GM12875 (cell line): ENCODE results near the gene CHSY3.

Experiments
- H3K4me3 ChIP-seq: one replicate; pipeline ENCODE4 v1.5.1; 2011; ENCODE audit warnings: low read depth, low read length, control low read depth
- CTCF ChIP-seq: IDR thresholded peaks from 2 replicates; pipeline ENCODE4 v1.5.1; 2011; ENCODE audit warnings: low read depth, mild to moderate bottlenecking, control low read depth, inconsistent platforms, low read length, moderate library complexity, borderline replicate concordance; ENCODE audit not compliant: insufficient read depth

Gene CHSY3

GRCh38 chr5:130055572-130055971 lies 151.3 kb downstream of the CHSY3 start:
- TF ChIP-seq CTCF: no peak

DNA sequence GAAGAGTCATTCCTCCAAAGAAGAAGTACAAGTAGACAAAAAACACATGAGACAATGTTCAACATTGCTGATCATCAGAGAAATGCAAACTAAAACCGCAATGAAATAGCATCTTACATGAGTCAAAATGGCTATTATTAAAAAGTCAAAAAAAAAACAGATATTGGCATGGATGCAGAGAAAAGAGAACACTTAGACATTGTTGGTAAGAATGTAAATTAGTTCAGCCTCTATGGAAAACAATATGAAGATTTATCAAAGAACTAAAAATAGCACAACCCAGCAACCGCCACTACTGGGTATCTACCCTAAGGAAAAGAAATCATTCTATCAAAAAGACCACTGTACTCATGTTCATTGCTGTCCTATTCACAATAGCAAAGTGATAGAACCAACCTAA lies 157.5 kb downstream of the CHSY3 start:
- TF ChIP-seq CTCF: no peak
- no peak overlapping the region for H3K4me3 ChIP-seq

More at GRCh38 chr5:130055572-130055971, 151.3 kb downstream of the CHSY3 start:
- H3K4me3 ChIP-seq: no peak overlapping the region

DNA sequence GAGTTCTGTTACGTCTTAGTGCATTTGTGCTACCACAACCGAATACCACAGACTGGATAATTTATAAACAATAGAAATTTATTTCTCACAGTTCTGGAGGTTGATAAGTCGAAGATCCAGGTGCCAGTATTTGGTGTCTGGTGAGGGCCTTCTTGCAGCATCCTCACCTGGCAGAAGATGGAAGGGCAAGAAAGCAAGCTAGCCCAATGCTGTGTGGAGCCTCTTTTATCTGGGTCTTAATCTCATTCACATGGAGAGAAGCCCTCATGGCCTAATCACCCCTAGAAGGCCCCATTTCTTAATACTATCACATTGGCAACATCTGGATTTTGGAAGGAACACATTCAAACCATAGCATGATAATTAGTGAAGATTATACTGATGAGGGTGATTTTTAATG lies 159.3 kb downstream of the CHSY3 start:
- H3K4me3 ChIP-seq: no peak overlapping the region
- TF ChIP-seq CTCF: no peak

GRCh38 chr5:130064484-130064883 lies 160.2 kb downstream of the CHSY3 start:
- no peak overlapping the region for H3K4me3 ChIP-seq
- TF ChIP-seq CTCF: no peak

GRCh38 chr5:130065617-130066016 lies 161.4 kb downstream of the CHSY3 start:
- no peak for TF ChIP-seq CTCF

DNA sequence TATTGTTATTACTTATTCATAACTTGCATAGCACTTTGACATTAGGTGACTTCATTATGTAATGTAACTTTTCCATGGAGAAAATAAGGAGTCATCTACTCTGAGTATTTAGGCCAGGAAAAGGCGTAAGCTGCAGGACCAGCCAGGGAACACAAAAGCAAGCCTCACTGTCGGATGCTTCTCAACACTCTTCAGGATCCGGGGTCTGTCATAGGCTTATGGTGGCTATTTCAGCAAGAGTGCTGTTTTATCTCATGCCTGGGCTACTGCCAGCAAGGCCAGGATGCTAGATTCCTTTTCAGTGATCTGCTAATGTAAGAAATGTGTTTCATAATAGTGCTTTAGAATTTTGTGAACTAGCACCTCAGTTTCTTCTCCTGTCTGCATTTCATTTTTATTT lies 162.4 kb downstream of the CHSY3 start:
- no peak overlapping the region for H3K4me3 ChIP-seq
- no peak for TF ChIP-seq CTCF

More at GRCh38 chr5:130065617-130066016, 161.4 kb downstream of the CHSY3 start:
- H3K4me3 ChIP-seq: no peak overlapping the region

DNA sequence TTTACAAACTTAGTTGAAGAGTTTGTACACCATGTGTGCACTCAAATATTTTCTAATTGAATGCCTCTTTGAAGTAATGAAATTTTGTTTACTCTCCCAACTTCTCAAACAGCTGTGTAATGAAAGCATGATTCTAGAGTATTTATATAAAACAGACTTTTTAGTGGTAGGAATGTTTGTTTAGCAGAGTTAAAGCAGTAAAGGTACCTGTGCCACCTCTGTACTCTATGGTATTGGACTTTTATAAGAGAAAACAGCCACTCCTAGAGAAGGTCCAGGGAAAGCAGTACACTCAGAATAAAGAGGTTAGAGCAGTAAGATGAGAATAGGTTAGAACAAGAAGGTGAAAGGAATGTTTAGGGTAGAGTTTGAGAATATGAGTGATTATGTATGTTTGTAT lies 163.1 kb downstream of the CHSY3 start:
- TF ChIP-seq CTCF: no peak
- H3K4me3 ChIP-seq: no peak overlapping the region
